ENCODE data around the gene LRRC9. TPM values are rescaled to one million over a fixed set of nuclear protein-coding genes. Genes with fewer than 3 reads are reported as not detected.

LRRC9 gene
- not detected for total RNA-seq
- not detected for polyA plus RNA-seq (2013, experiment 1 of 2)
- polyA plus RNA-seq (2013, experiment 2 of 2): not detected
- total RNA-seq: 0 to 0.29 (median 0) reads per million in 172 experiments

- intact Hi-C loops (cut with DNase I, micrococcal nuclease): no loop called here
These were observed at the start of gene LRRC9 for GRCh38 chr14:59919570-59920377. LRRC9 (plus strand) TSS chr14:59920144.

GRCh38 chr14:59870277-59871165 is 49.4 kb upstream of the LRRC9 start, which contains the start of gene RTN1:
RTN1 (minus strand) TSS chr14:59870776; CDS start chr14:59870630, 146 bp downstream.
- no peaks in the 10 kb centered on the region for H3K4me1 Mint-ChIP-seq (ENCODE audit: low read depth)
- TF ChIP-seq CTCF (IDR thresholded peaks at IDR 0.05): no peak
- Histone ChIP-seq H3K4me1 (ENCODE audit: insufficient read depth, low read length) (peaks cover 16% of the 10 kb centered on the region), H3K36me3 (ENCODE audit: insufficient read depth, low read length) (no peaks in the 10 kb centered on the region), H3K27ac (ENCODE audit: low read depth in 1 of 2, low read length in 2 of 2) (no peak within 1 kb of the TSS), H3K4me3 (ENCODE audit: low read length) (peak within 1 kb of the TSS; percentile 39), H3K27me3 (ENCODE audit: control insufficient read depth in 1 of 2, insufficient read depth in 2 of 2, low read length in 2 of 2) (peaks cover 23 to 54% of the 10 kb centered on the region in 2 experiments), H3K9me3 (ENCODE audit: control insufficient read depth in 1 of 2, insufficient read depth in 1 of 2, low read length in 2 of 2) (peaks cover 0 to 14% of the 10 kb centered on the region in 2 experiments)
- CTCF ChIA-PET: no interaction called here
- peak within 1 kb of the TSS; percentile 65 for H3K4me3 Mint-ChIP-seq
- intact Hi-C loops (cut with DNase I, micrococcal nuclease): no loop called here
- POLR2A ChIA-PET: no interaction called here
- ATAC-seq (ENCODE audit: poor library complexity) (no peak), DNase-seq (peak in 4 of 14 experiments; percentile 1 to 46 (median 22))
- H3K27me3 Mint-ChIP-seq: peaks cover 75% of the 10 kb centered on the region
- H3K9me3 Mint-ChIP-seq: peaks cover 1% of the 10 kb centered on the region
- H3K27ac Mint-ChIP-seq: no peak within 1 kb of the TSS
- no peaks in the 10 kb centered on the region for H3K36me3 Mint-ChIP-seq (ENCODE audit: low read depth)

More at GRCh38 chr14:59919570-59920377, at the start of gene LRRC9:
- Mint-ChIP-seq H3K27me3 (peaks cover 75% of the 10 kb centered on the region), H3K27ac (no peak within 1 kb of the TSS), H3K4me3 (peak within 1 kb of the TSS; percentile 73), H3K4me1 (ENCODE audit: low read depth) (peaks cover 8% of the 10 kb centered on the region), H3K36me3 (ENCODE audit: low read depth) (no peaks in the 10 kb centered on the region), H3K9me3 (no peaks in the 10 kb centered on the region)
- TF ChIP-seq CTCF (IDR thresholded peaks at IDR 0.05): no peak
- H3K27me3 ChIP-seq (ENCODE audit: control insufficient read depth in 1 of 2, insufficient read depth in 2 of 2, low read length in 2 of 2): peaks cover 12 to 45% of the 10 kb centered on the region in 2 experiments
- ATAC-seq (ENCODE audit: poor library complexity) (peak; percentile 60), DNase-seq (peak in 8 of 14 experiments; percentile 2 to 53 (median 38))
- peaks cover 12% of the 10 kb centered on the region for H3K4me1 ChIP-seq (ENCODE audit: insufficient read depth, low read length)
- no peaks in the 10 kb centered on the region for H3K36me3 ChIP-seq (ENCODE audit: insufficient read depth, low read length)
- no peak within 1 kb of the TSS for H3K27ac ChIP-seq (ENCODE audit: low read depth in 1 of 2, low read length in 2 of 2)
- ChIA-PET CTCF (no interaction called here), POLR2A (no interaction called here)
- H3K4me3 ChIP-seq (ENCODE audit: low read length): peak within 1 kb of the TSS; percentile 47
- no peaks in the 10 kb centered on the region for H3K9me3 ChIP-seq (ENCODE audit: control insufficient read depth in 1 of 2, insufficient read depth in 1 of 2, low read length in 2 of 2)

- H3K27me3 ChIP-seq (ENCODE audit: control insufficient read depth in 1 of 2, insufficient read depth in 2 of 2, low read length in 2 of 2): peaks cover 23 to 54% of the 10 kb centered on the region in 2 experiments
- DNase-seq: no peak
- Mint-ChIP-seq H3K9me3 (peaks cover 1% of the 10 kb centered on the region), H3K27me3 (peaks cover 77% of the 10 kb centered on the region), H3K36me3 (ENCODE audit: low read depth) (no peaks in the 10 kb centered on the region), H3K27ac (no peak overlapping the region), H3K4me1 (ENCODE audit: low read depth) (no peaks in the 10 kb centered on the region), H3K4me3 (no peak overlapping the region)
- H3K27ac ChIP-seq (ENCODE audit: low read depth in 1 of 2, low read length in 2 of 2): no peak overlapping the region
- H3K4me3 ChIP-seq (ENCODE audit: low read length): peak overlapping the region; percentile 39
- peaks cover 0 to 14% of the 10 kb centered on the region in 2 experiments for H3K9me3 ChIP-seq (ENCODE audit: control insufficient read depth in 1 of 2, insufficient read depth in 1 of 2, low read length in 2 of 2)
- no peaks in the 10 kb centered on the region for H3K36me3 ChIP-seq (ENCODE audit: insufficient read depth, low read length)
- H3K4me1 ChIP-seq (ENCODE audit: insufficient read depth, low read length): peaks cover 16% of the 10 kb centered on the region
- no peak for ATAC-seq (ENCODE audit: poor library complexity)
- intact Hi-C loops (cut with DNase I, micrococcal nuclease): no loop called here
- ChIA-PET POLR2A (no interaction called here), CTCF (no interaction called here)
- TF ChIP-seq CTCF (IDR thresholded peaks at IDR 0.05): no peak
These were observed 48.8 kb upstream of the LRRC9 start for GRCh38 chr14:59871166-59871495.
